ENCODE measurements around the gene FOXRED1. TPM values are rescaled to one million over a fixed set of nuclear protein-coding genes. Genes with fewer than 3 reads are reported as not detected.

The FOXRED1 gene
- total and polyA plus RNA-seq, 2 of the 13 experiments (the other 11 are each of a cell fraction or from before 2014, with no cell fraction given), result 29.6 to 42.9 TPM

- TF ChIP-seq ZNF7 (CRISPR knock-in tag; IDR thresholded peaks at IDR 0.05) (peak; percentile 67), ZNF281 (CRISPR knock-in tag; IDR thresholded peaks at IDR 0.05; ENCODE audit: borderline replicate concordance) (peak; percentile 21; the same call in 1 of the 2 replicates), ZNF687 (CRISPR knock-in tag; IDR thresholded peaks at IDR 0.05) (peak; percentile 99), KDM5B (CRISPR knock-in tag; IDR thresholded peaks at IDR 0.05; ENCODE audit: borderline replicate concordance) (peak; percentile 98; the same call in 1 of the 2 replicates), FOXK2 (IDR thresholded peaks at IDR 0.05) (no peak), MLX (CRISPR knock-in tag; IDR thresholded peaks at IDR 0.05) (0 out of 2 replicates have a peak, but pooled peaks have one; percentile 57), RFX1 (IDR thresholded peaks at IDR 0.05) (no peak), FOXA3 (CRISPR knock-in tag; IDR thresholded peaks at IDR 0.05) (peak; percentile 60; the same call in 1 of the 2 replicates), ZNF326 (CRISPR knock-in tag; IDR thresholded peaks at IDR 0.05; ENCODE audit: borderline replicate concordance) (no peak)
- TF ChIP-seq, protein P1, sequence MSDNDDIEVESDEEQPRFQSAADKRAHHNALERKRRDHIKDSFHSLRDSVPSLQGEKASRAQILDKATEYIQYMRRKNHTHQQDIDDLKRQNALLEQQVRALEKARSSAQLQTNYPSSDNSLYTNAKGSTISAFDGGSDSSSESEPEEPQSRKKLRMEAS (IDR thresholded peaks at IDR 0.05), result peak; percentile 94
- TF ChIP-seq, protein P2, sequence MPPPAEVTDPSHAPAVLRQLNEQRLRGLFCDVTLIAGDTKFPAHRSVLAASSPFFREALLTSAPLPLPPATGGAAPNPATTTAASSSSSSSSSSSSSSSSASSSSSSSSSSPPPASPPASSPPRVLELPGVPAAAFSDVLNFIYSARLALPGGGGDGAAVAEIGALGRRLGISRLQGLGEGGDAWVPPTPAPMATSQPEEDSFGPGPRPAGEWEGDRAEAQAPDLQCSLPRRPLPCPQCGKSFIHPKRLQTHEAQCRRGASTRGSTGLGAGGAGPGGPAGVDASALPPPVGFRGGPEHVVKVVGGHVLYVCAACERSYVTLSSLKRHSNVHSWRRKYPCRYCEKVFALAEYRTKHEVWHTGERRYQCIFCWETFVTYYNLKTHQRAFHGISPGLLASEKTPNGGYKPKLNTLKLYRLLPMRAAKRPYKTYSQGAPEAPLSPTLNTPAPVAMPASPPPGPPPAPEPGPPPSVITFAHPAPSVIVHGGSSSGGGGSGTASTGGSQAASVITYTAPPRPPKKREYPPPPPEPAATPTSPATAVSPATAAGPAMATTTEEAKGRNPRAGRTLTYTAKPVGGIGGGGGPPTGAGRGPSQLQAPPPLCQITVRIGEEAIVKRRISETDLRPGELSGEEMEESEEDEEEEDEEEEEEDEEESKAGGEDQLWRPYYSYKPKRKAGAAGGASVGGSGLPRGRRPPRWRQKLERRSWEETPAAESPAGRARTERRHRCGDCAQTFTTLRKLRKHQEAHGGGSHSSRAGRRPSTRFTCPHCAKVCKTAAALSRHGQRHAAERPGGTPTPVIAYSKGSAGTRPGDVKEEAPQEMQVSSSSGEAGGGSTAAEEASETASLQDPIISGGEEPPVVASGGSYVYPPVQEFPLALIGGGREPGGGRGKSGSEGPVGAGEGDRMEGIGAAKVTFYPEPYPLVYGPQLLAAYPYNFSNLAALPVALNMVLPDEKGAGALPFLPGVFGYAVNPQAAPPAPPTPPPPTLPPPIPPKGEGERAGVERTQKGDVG (CRISPR knock-in tag; IDR thresholded peaks at IDR 0.05; ENCODE audit: borderline replicate concordance), result no peak; the same call in 1 of the 2 replicates
- TF ChIP-seq, protein P3, sequence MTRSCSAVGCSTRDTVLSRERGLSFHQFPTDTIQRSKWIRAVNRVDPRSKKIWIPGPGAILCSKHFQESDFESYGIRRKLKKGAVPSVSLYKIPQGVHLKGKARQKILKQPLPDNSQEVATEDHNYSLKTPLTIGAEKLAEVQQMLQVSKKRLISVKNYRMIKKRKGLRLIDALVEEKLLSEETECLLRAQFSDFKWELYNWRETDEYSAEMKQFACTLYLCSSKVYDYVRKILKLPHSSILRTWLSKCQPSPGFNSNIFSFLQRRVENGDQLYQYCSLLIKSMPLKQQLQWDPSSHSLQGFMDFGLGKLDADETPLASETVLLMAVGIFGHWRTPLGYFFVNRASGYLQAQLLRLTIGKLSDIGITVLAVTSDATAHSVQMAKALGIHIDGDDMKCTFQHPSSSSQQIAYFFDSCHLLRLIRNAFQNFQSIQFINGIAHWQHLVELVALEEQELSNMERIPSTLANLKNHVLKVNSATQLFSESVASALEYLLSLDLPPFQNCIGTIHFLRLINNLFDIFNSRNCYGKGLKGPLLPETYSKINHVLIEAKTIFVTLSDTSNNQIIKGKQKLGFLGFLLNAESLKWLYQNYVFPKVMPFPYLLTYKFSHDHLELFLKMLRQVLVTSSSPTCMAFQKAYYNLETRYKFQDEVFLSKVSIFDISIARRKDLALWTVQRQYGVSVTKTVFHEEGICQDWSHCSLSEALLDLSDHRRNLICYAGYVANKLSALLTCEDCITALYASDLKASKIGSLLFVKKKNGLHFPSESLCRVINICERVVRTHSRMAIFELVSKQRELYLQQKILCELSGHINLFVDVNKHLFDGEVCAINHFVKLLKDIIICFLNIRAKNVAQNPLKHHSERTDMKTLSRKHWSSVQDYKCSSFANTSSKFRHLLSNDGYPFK (CRISPR knock-in tag; IDR thresholded peaks at IDR 0.05; ENCODE audit: borderline replicate concordance), result peak; percentile 85; the same call in 1 of the 2 replicates
Observed at GRCh38 chr11:126303623-126304456, 34.9 kb downstream of the FOXRED1 start, which contains the start of gene DCPS (continued).

Measured in HepG2 (cell line).